CD4-positive, alpha-beta T cell (primary cell): ENCODE measurements around the gene EAF1. TPM values are rescaled to one million over a fixed set of nuclear protein-coding genes. Genes with fewer than 3 reads are reported as not detected.
A peak's percentile ranks its signal among the peaks of the same experiment; 100 is the strongest.

Experiments used
- ATAC-seq: fragments of 200-7000 bp; cut with Tn5 transposase; one replicate; pipeline ENCODE4 v1.10.0; 2022; ENCODE audit warnings: mild to moderate bottlenecking; ENCODE audit not compliant: poor library complexity
- CTCF ChIA-PET: fragments of 350-600 bp; sonication (Branson Sonifier 250); formaldehyde crosslinking; loops from one replicate; lab custom pipeline; 2021; ENCODE audit warnings: antibody characterized with exemption, inconsistent platforms; lab: Charles Lee
- POLR2A ChIA-PET: fragments of 350-600 bp; sonication (Branson Sonifier 250); formaldehyde crosslinking; loops from one replicate; lab custom pipeline; 2021; ENCODE audit warnings: antibody characterized with exemption, inconsistent platforms; lab: Charles Lee
- DNase-seq, 14 experiments: peaks; one replicate each; pipeline ENCODE4 v3.0.0-alpha.2; 2013 to 2020; ENCODE audit warnings: mixed read lengths in 2 of 14
- H3K27ac ChIP-seq, 2 donors: one replicate each; pipeline versions ENCODE4 v1.5.1 to v1.7.0; 2013; ENCODE audit warnings: low read length in 2 of 2, low read depth in 1 of 2, mild to moderate bottlenecking in 1 of 2
- H3K27me3 ChIP-seq, 2 experiments: 1 replicate in 1 of 2; 2 replicates in 1 of 2; pipeline versions ENCODE4 v1.6.1 to v1.7.0; 2013; ENCODE audit warnings: low read length in 2 of 2, control low read depth in 1 of 2, mild to moderate bottlenecking in 1 of 2, moderate library complexity in 1 of 2; ENCODE audit not compliant: insufficient read depth in 2 of 2, control insufficient read depth in 1 of 2
- H3K36me3 ChIP-seq: one replicate; pipeline ENCODE4 v1.6.1; 2013; ENCODE audit warnings: low read length, control low read depth; ENCODE audit not compliant: insufficient read depth
- H3K4me1 ChIP-seq: one replicate; pipeline ENCODE4 v1.6.1; 2013; ENCODE audit warnings: low read length, control low read depth; ENCODE audit not compliant: insufficient read depth
- H3K4me3 ChIP-seq: one replicate; pipeline ENCODE4 v1.5.1; 2013; ENCODE audit warnings: mild to moderate bottlenecking, low read length, moderate library complexity
- H3K9me3 ChIP-seq, 2 experiments: 1 replicate in 1 of 2; 2 replicates in 1 of 2; pipeline versions ENCODE4 v1.6.1 to v1.7.0; 2013; ENCODE audit warnings: low read length in 2 of 2, mild to moderate bottlenecking in 2 of 2, control low read depth in 1 of 2, moderate library complexity in 1 of 2; ENCODE audit not compliant: control insufficient read depth in 1 of 2, insufficient read depth in 1 of 2
- H3K27ac Mint-ChIP-seq: one replicate; pipeline ENCODE4 v1.8.0; 2020; ENCODE audit warnings: mixed read lengths
- H3K27me3 Mint-ChIP-seq: one replicate; pipeline ENCODE4 v1.8.0; 2021; ENCODE audit warnings: mixed read lengths
- H3K36me3 Mint-ChIP-seq: one replicate; pipeline ENCODE4 v1.8.0; 2021; ENCODE audit warnings: low read depth, mixed read lengths
- H3K4me1 Mint-ChIP-seq: one replicate; pipeline ENCODE4 v1.8.0; 2021; ENCODE audit warnings: low read depth, mixed read lengths
- H3K4me3 Mint-ChIP-seq: one replicate; pipeline ENCODE4 v1.8.0; 2020; ENCODE audit warnings: mild to moderate bottlenecking, mixed read lengths
- H3K9me3 Mint-ChIP-seq: one replicate; pipeline ENCODE4 v1.8.0; 2020; ENCODE audit warnings: mixed read lengths
- CTCF ChIP-seq: fragments of 200-600 bp; IDR thresholded peaks from one replicate; pipeline ENCODE4 v1.8.0; 2022; ENCODE audit warnings: antibody characterized with exemption, mild to moderate bottlenecking
- intact Hi-C, 2 experiments: fragments of 100-400 bp; cut with DNase I in 1 of 2; cut with micrococcal nuclease in 1 of 2; formaldehyde crosslinking; loops; one replicate each; pipeline versions ENCODE4 v1.15.1 to v1.9.0; 2023 to 2025; cut with DNase I, micrococcal nuclease
- polyA plus RNA-seq, 2 donors: library from polyadenylated mRNA; unstranded; fragments of 120-200 nt; gene quantifications; one replicate each; pipeline ENCODE4 v1.2.1, GENCODE V29; 2013
- total RNA-seq, 174 experiments: library from RNA in 2 of 174; stranded (reverse) in 2 of 174; gene quantifications; one replicate each; pipeline ENCODE4 v1.2.3 and lab custom pipeline; 2021 to 2026

The EAF1 gene
- total RNA-seq (10 to 100 TPM; 31.7 to 34.9 TPM), total RNA-seq (lab: John Stamatoyannopoulos, UW) (34.0 to 116 (median 71.9) reads per million in 172 experiments)
- 22.0 TPM for polyA plus RNA-seq (2013, experiment 1 of 2)
- polyA plus RNA-seq (2013, experiment 2 of 2) = 28.0 TPM

GRCh38 chr3:15427182-15427880 is at the start of gene EAF1, which contains the start of gene METTL6:
Gene EAF1, plus strand, starts transcription at chr3:15427598. Its CDS starts 182 bp downstream, at chr3:15427780.
Gene METTL6, minus strand, starts transcription at chr3:15427544. Its CDS starts 1,033 bp downstream, at chr3:15426511.
- H3K9me3 Mint-ChIP-seq = no peaks in the 10 kb centered on the region
- Histone ChIP-seq H3K36me3 (peaks cover 24% of the 10 kb centered on the region), H3K4me1 (peaks cover 33% of the 10 kb centered on the region), H3K27ac (peak within 1 kb of the TSS; percentile 58 to 80), H3K4me3 (peak within 1 kb of the TSS; percentile 72), H3K9me3 (no peaks in the 10 kb centered on the region), H3K27me3 (no peaks in the 10 kb centered on the region)
- H3K4me3 Mint-ChIP-seq = peak within 1 kb of the TSS; percentile 93
- DNase-seq (peak; percentile 71 to 91 (median 80)), ATAC-seq (peak; percentile 84)
- intact Hi-C loops = loop anchor here (2.0 to 10.0 kb wide), 6 partner anchors 49 to 1553 kb away; partner anchors contain the start of genes DPH3 (in 1 of the 2), NR2C2 (in 1 of the 2) and OXNAD1 (in 1 of the 2)
- peaks cover 82% of the 10 kb centered on the region for H3K36me3 Mint-ChIP-seq
- POLR2A ChIA-PET = interaction anchor here (0.7 to 1.7 kb wide), 2 partner anchors 79 to 221 kb away, joined by 4 read pairs; partner anchors contain the start of gene CAPN7
- TF ChIP-seq CTCF = peak; percentile 19
- peak within 1 kb of the TSS; percentile 81 for H3K27ac Mint-ChIP-seq
- no peaks in the 10 kb centered on the region for H3K27me3 Mint-ChIP-seq
- H3K4me1 Mint-ChIP-seq = peaks cover 74% of the 10 kb centered on the region
- CTCF ChIA-PET = no interaction called here

GRCh38 chr3:15377961-15378791 is 49.2 kb upstream of the EAF1 start:
- Mint-ChIP-seq H3K9me3 (no peaks in the 10 kb centered on the region), H3K36me3 (no peaks in the 10 kb centered on the region), H3K4me1 (peaks cover 10% of the 10 kb centered on the region), H3K27me3 (no peaks in the 10 kb centered on the region), H3K4me3 (peak overlapping the region; percentile 2), H3K27ac (peak overlapping the region; percentile 91)
- POLR2A ChIA-PET = interaction anchor here (0.8 to 2.0 kb wide), 4 partner anchors 107 to 111 kb away, joined by 3 to 10 read pairs (median 5); no protein-coding TSS in a partner anchor
- H3K4me1 ChIP-seq = peaks cover 8% of the 10 kb centered on the region
- no peaks in the 10 kb centered on the region for H3K27me3 ChIP-seq
- intact Hi-C loops = loop anchor here (1.0 to 2.0 kb wide), 4 partner anchors 45 to 110 kb away; partner anchors contain the start of genes SH3BP5 (in 2 of the 2), EAF1 (in 1 of the 2) and METTL6 (in 1 of the 2)
- DNase-seq = peak; percentile 87 to 98 (median 92)
- TF ChIP-seq CTCF = peak; percentile 82
- H3K36me3 ChIP-seq = no peaks in the 10 kb centered on the region
- no peak overlapping the region for H3K4me3 ChIP-seq
- no peaks in the 10 kb centered on the region for H3K9me3 ChIP-seq
- peak; percentile 95 for ATAC-seq
- CTCF ChIA-PET = interaction anchor here (1.0 to 2.3 kb wide), 7 partner anchors 46 to 175 kb away, joined by 3 to 16 read pairs (median 6); partner anchors contain the start of gene SH3BP5
- H3K27ac ChIP-seq = peak overlapping the region; percentile 79 to 94
